Activated CD8-positive, alpha-beta T cell treated with anti-CD3 and anti-CD28 coated beads for 36 hours (primary cell): ENCODE measurements around the gene CBR1. TPM values are rescaled to one million over a fixed set of nuclear protein-coding genes. Genes with fewer than 3 reads are reported as not detected.

Source experiments
- ATAC-seq: fragments of 200-7000 bp; cut with Tn5 transposase; one replicate; pipeline ENCODE4 v1.10.0; 2021; ENCODE audit warnings: mild to moderate bottlenecking, moderate library complexity
- CTCF ChIA-PET: fragments of 350-600 bp; sonication (Branson Sonifier 250); formaldehyde crosslinking; loops from one replicate; lab custom pipeline; 2021; ENCODE audit warnings: antibody characterized with exemption; lab: Charles Lee
- POLR2A ChIA-PET: fragments of 350-600 bp; sonication (Branson Sonifier 250); formaldehyde crosslinking; loops from one replicate; lab custom pipeline; 2021; ENCODE audit warnings: antibody characterized with exemption; lab: Charles Lee
- DNase-seq: peaks from one replicate; pipeline ENCODE4 v3.0.0-alpha.2; 2020
- H3K27ac Mint-ChIP-seq: one replicate; pipeline ENCODE4 v1.8.0; 2021; ENCODE audit warnings: mild to moderate bottlenecking, mixed read lengths
- H3K27me3 Mint-ChIP-seq: one replicate; pipeline ENCODE4 v1.8.0; 2021; ENCODE audit warnings: mixed read lengths
- H3K36me3 Mint-ChIP-seq: one replicate; pipeline ENCODE4 v1.8.0; 2021; ENCODE audit warnings: low read depth, mixed read lengths
- H3K4me1 Mint-ChIP-seq: one replicate; pipeline ENCODE4 v1.8.0; 2021; ENCODE audit warnings: low read depth, mixed read lengths
- H3K4me3 Mint-ChIP-seq: one replicate; pipeline ENCODE4 v1.8.0; 2021; ENCODE audit warnings: mild to moderate bottlenecking, moderate library complexity, mixed read lengths
- H3K9me3 Mint-ChIP-seq: one replicate; pipeline ENCODE4 v1.8.0; 2021; ENCODE audit warnings: mixed read lengths
- CTCF ChIP-seq: fragments of 200-600 bp; IDR thresholded peaks from one replicate; pipeline ENCODE4 v1.8.0; 2022; ENCODE audit warnings: antibody characterized with exemption, mild to moderate bottlenecking
- intact Hi-C: fragments of 100-400 bp; cut with micrococcal nuclease; formaldehyde crosslinking; loops from one replicate; pipeline ENCODE4 v1.10.0; 2022
- total RNA-seq, 2 experiments: library from RNA; stranded (reverse); gene quantifications; one replicate each; pipeline ENCODE4 v1.2.3, GENCODE V29; 2021

The CBR1 gene
- total RNA-seq, 2 experiments from 2014 or later = 37.1 to 43.2 TPM

GRCh38 chr21:36115138-36115730 lies 45.4 kb downstream of the CBR1 start:
- no peaks in the 10 kb centered on the region for H3K27me3 Mint-ChIP-seq
- H3K36me3 Mint-ChIP-seq = no peaks in the 10 kb centered on the region
- no peak overlapping the region for H3K27ac Mint-ChIP-seq
- ChIA-PET CTCF (interaction anchor here (1.0 to 5.3 kb wide), 3 partner anchors 10 to 11 kb away, joined by 3 to 39 read pairs (median 5); no protein-coding TSS in a partner anchor), POLR2A (no interaction called here)
- no peak for TF ChIP-seq CTCF
- no peak overlapping the region for H3K4me3 Mint-ChIP-seq
- no peaks in the 10 kb centered on the region for H3K9me3 Mint-ChIP-seq
- H3K4me1 Mint-ChIP-seq = peaks cover 23% of the 10 kb centered on the region
- intact Hi-C loops = no loop called here
- ATAC-seq (no peak), DNase-seq (no peak)

- no peaks in the 10 kb centered on the region for H3K36me3 Mint-ChIP-seq
Measured at GRCh38 chr21:36117286-36117741, 47.5 kb downstream of the CBR1 start.

DNA sequence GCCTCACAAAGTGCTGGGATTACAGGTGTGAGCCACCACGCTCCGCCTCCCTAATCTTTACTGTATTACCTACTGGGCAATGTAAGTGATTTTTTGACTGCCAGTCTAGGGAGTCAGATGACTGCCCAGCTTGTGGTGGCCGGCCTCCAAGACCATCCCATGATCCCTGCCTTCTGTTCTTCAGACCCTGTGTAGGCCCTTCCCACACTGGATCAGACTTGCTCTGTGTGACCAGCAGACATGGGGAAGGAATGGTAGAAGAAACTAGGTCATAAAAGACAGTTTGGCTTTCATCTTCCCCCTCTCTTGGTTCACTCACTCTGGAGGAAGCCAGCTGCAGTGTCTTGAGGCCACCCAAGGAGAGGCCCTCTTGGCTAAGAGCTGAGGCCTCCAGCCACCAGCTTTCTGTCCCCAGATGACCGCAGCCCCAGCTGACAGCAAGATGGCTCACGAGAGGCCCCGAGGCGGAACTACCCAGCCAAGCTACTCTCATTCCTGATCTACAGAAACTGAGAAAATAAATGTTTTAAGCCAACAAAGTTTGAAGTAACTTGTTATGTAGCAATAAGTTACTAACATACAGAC lies 50.6 kb downstream of the CBR1 start:
- Mint-ChIP-seq H3K36me3 (no peaks in the 10 kb centered on the region), H3K4me3 (no peak overlapping the region), H3K9me3 (no peaks in the 10 kb centered on the region), H3K4me1 (peaks cover 3% of the 10 kb centered on the region), H3K27ac (no peak overlapping the region), H3K27me3 (no peaks in the 10 kb centered on the region)
- POLR2A ChIA-PET = interaction anchor here (0.7 kb wide), 1 partner anchor 888 kb away, joined by 3 read pairs; no protein-coding TSS in a partner anchor
- ATAC-seq = no peak
- CTCF ChIA-PET = interaction anchor here (1.5 kb wide), 1 partner anchor 12 kb away, joined by 4 read pairs; no protein-coding TSS in a partner anchor
- intact Hi-C loops = no loop called here
- DNase-seq = no peak
- TF ChIP-seq CTCF = no peak

More at GRCh38 chr21:36117286-36117741, 47.5 kb downstream of the CBR1 start:
- intact Hi-C loops = no loop called here
- Mint-ChIP-seq H3K4me1 (peaks cover 21% of the 10 kb centered on the region), H3K9me3 (no peaks in the 10 kb centered on the region), H3K4me3 (no peak overlapping the region), H3K27ac (no peak overlapping the region), H3K27me3 (no peaks in the 10 kb centered on the region)
- CTCF ChIA-PET = interaction anchor here (1.0 to 2.3 kb wide), 4 partner anchors 8 to 19 kb away, joined by 3 to 7 read pairs (median 4); no protein-coding TSS in a partner anchor
- no peak for ATAC-seq
- TF ChIP-seq CTCF = no peak
- POLR2A ChIA-PET = no interaction called here
- DNase-seq = no peak

Other genes with a start within 250 kb of the CBR1 start
- 10 to 100 TPM; 18.5 to 19.1 TPM for gene SETD4, start 9.5 kb upstream of the CBR1 start, total RNA-seq
- 10 to 100 TPM; 13.5 to 14.8 TPM for gene CBR3, start 65.1 kb downstream of the CBR1 start, total RNA-seq
- gene DOP1B, start 86.8 kb downstream of the CBR1 start, total RNA-seq = 10 to 100 TPM; 14.3 to 15.2 TPM